Mesothelial cell of epicardium (in vitro differentiated cells): Measurements from ENCODE around the gene CACNG5. TPM values are rescaled to one million over a fixed set of nuclear protein-coding genes. Genes with fewer than 3 reads are reported as not detected.

Experiments used
- DNase-seq, 2 experiments: peaks; one replicate each; pipeline ENCODE4 v3.0.0; 2021; ENCODE audit warnings: low spot score in 2 of 2; ENCODE audit not compliant: unreplicated experiment in 2 of 2
- H3K27ac Mint-ChIP-seq: 2 replicates; pipeline ENCODE4 v1.8.0; 2021; ENCODE audit warnings: mixed read lengths
- H3K27me3 Mint-ChIP-seq: 2 replicates; pipeline ENCODE4 v1.8.0; 2021; ENCODE audit warnings: low read depth, mixed read lengths
- H3K36me3 Mint-ChIP-seq: 2 replicates; pipeline ENCODE4 v1.8.0; 2021; ENCODE audit warnings: mixed read lengths
- H3K4me1 Mint-ChIP-seq: 2 replicates; pipeline ENCODE4 v1.8.0; 2021; ENCODE audit warnings: mixed read lengths
- H3K4me3 Mint-ChIP-seq: 2 replicates; pipeline ENCODE4 v1.8.0; 2021; ENCODE audit warnings: mild to moderate bottlenecking, moderate library complexity, mixed read lengths
- H3K9me3 Mint-ChIP-seq: 2 replicates; pipeline ENCODE4 v1.8.0; 2021; ENCODE audit warnings: mixed read lengths
- CTCF ChIP-seq: fragments of 200-600 bp; sonication (generic); IDR thresholded peaks from one replicate; pipeline ENCODE4 v1.5.0; 2021; ENCODE audit warnings: antibody characterized with exemption; ENCODE audit not compliant: unreplicated experiment
- microRNA-seq: library from miRNA; unstranded; fragments of <30 nt; microRNA quantifications from one replicate; pipeline ENCODE4 v1.2.0, GENCODE V29; 2021; ENCODE audit warnings: inconsistent platforms, mixed read lengths
- total RNA-seq: library from RNA; stranded (reverse); gene quantifications from 3 replicates; pipeline ENCODE4 v1.2.1, GENCODE V29; 2021

Gene CACNG5
- total RNA-seq, 1 donor from 2014 or later = not detected

DNA sequence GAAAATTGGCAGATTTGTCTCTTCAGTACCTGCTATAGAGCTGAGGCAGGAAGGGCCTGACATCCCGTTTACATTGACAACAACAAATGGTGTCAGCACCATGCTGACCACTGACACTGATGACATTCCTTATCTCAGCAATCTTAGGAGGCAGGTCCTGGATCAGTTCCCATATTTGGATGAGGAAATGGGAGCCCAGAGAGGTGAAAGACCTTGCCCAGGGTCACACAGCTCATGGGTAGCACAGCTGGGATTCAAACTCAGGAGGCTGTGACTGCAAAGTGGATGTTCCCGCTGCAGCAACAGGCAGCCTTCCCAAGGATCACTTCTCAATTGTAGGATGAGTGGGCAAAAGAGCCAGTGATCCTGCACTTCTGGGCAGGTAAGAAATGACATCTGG lies 99.1 kb downstream of the CACNG5 start:
- Mint-ChIP-seq H3K9me3 (peaks cover 34% of the 10 kb centered on the region), H3K27ac (no peak overlapping the region), H3K4me1 (no peaks in the 10 kb centered on the region), H3K4me3 (no peak overlapping the region), H3K36me3 (no peaks in the 10 kb centered on the region), H3K27me3 (peaks cover 3% of the 10 kb centered on the region)
- no peak for TF ChIP-seq CTCF
- DNase-seq = no peak

Small RNA genes within 50 kb of the gene (microRNA-seq; reads per million reads assigned to microRNA genes)
- gene MIR634 = not detected

Other genes with a start within 250 kb of the CACNG5 start
- 9.5 to 10.4 TPM (median 10.1 TPM) in 3 replicates for gene CACNG4, start 129.6 kb downstream of the CACNG5 start, total RNA-seq
- 0.18 to 0.23 TPM (median 0.20 TPM) in 3 replicates for gene CACNG1, start 209.4 kb downstream of the CACNG5 start, total RNA-seq